HepG2 (cell line): ENCODE measurements around the gene P2RX3. TPM values are rescaled to one million over a fixed set of nuclear protein-coding genes. Genes with fewer than 3 reads are reported as not detected.

Source experiments
- CREM ChIP-seq, 2 experiments: sonication (generic) in 1 of 2; formaldehyde crosslinking in 1 of 2; IDR thresholded peaks; 2 replicates each; pipeline versions ENCODE4 v1.4.0 to v1.6.1; 2016 to 2020; ENCODE audit warnings: antibody characterized with exemption in 1 of 2, mild to moderate bottlenecking in 1 of 2, missing genetic modification reagents in 1 of 2
- DMTF1 ChIP-seq: sonication (generic); formaldehyde crosslinking; IDR thresholded peaks from 2 replicates; pipeline ENCODE4 v1.4.0; 2020; ENCODE audit warnings: mild to moderate bottlenecking, missing genetic modification reagents
- DR1 ChIP-seq: sonication (generic); formaldehyde crosslinking; IDR thresholded peaks from 2 replicates; pipeline ENCODE4 v1.8.0; 2021; ENCODE audit warnings: mild to moderate bottlenecking, missing genetic modification reagents, inconsistent platforms
- FOXC1 ChIP-seq: sonication (generic); formaldehyde crosslinking; IDR thresholded peaks from 2 replicates; pipeline ENCODE4 v1.8.0; 2022; ENCODE audit warnings: mild to moderate bottlenecking, missing genetic modification reagents, borderline replicate concordance
- HNF1A ChIP-seq, 2 experiments: sonication (generic) in 1 of 2; formaldehyde crosslinking in 1 of 2; IDR thresholded peaks; 2 replicates each; pipeline versions ENCODE4 v1.4.0 to v1.6.1; 2016 to 2020; ENCODE audit warnings: borderline replicate concordance in 1 of 2, low read depth in 1 of 2, mild to moderate bottlenecking in 1 of 2, missing genetic modification reagents in 1 of 2
- HNRNPL ChIP-seq: fragments of 200-400 bp; formaldehyde crosslinking; IDR thresholded peaks from 2 replicates; pipeline ENCODE4 v1.6.1; 2017; ENCODE audit warnings: mild to moderate bottlenecking, low read depth, low read length
- MBD4 ChIP-seq: IDR thresholded peaks from 2 replicates; pipeline ENCODE4 v1.6.1; 2012; ENCODE audit warnings: low read length, inconsistent platforms, borderline replicate concordance
- NKX3-1 ChIP-seq: sonication (generic); formaldehyde crosslinking; IDR thresholded peaks from 2 replicates; pipeline ENCODE4 v1.5.0; 2020; ENCODE audit warnings: missing genetic modification reagents
- SIN3A ChIP-seq: IDR thresholded peaks from 2 replicates; pipeline ENCODE4 v1.6.1; 2011; ENCODE audit warnings: low read depth, mild to moderate bottlenecking, control low read depth, low read length, borderline replicate concordance
- ZBTB8A ChIP-seq: sonication (generic); formaldehyde crosslinking; IDR thresholded peaks from 2 replicates; pipeline ENCODE4 v1.4.0; 2020; ENCODE audit warnings: mild to moderate bottlenecking, low read depth, missing genetic modification reagents, borderline replicate concordance
- ZNF142 ChIP-seq: sonication (generic); formaldehyde crosslinking; IDR thresholded peaks from 2 replicates; pipeline ENCODE4 v1.4.0; 2020; ENCODE audit warnings: missing genetic modification reagents
- ZNF274 ChIP-seq: sonication (generic); formaldehyde crosslinking; IDR thresholded peaks from 2 replicates; pipeline ENCODE4 v1.5.1; 2020; ENCODE audit warnings: mild to moderate bottlenecking, missing genetic modification reagents
- ZSCAN20 ChIP-seq: sonication (generic); formaldehyde crosslinking; IDR thresholded peaks from 2 replicates; pipeline ENCODE4 v1.4.0; 2020; ENCODE audit warnings: missing genetic modification reagents, mild to moderate bottlenecking, borderline replicate concordance
- polyA plus RNA-seq, 8 experiments: library from polyadenylated mRNA; depleted of rRNA in 3 of 8; stranded (reverse) in 7 of 8; unstranded in 1 of 8; fragments of >200 nt; fragmentation: Illumina TruSeq in 4 of 8; extraction: Trizol in 4 of 8; gene quantifications; 2 replicates each; pipeline versions ENCODE4 v1.2.1 to v1.2.3, GENCODE V29; 2011 to 2016; ENCODE audit warnings: low read depth in 4 of 8, missing spikeins in 1 of 8, mixed read lengths in 1 of 8; ENCODE audit not compliant: insufficient read depth in 1 of 8
- total RNA-seq, 5 experiments: library from RNA; depleted of rRNA; stranded (reverse); fragments of >200 nt; fragmentation: Illumina TruSeq; extraction: Trizol; gene quantifications; 2 replicates each; pipeline ENCODE4 v1.2.3, GENCODE V29; 2016; ENCODE audit warnings: low read depth in 1 of 5

The P2RX3 gene
- total and polyA plus RNA-seq, 2 of the 13 experiments (the other 11 are each of a cell fraction or from before 2014, with no cell fraction given), result 0.08 TPM; not detected in 1

GRCh38 chr11:57335343-57336110 lies 2.6 kb upstream of the P2RX3 start, which contains the start of gene SSRP1 (continued):
- no peak for TF ChIP-seq ZNF142 (CRISPR knock-in tag)
- TF ChIP-seq HNF1A (IDR thresholded peaks at IDR 0.05; ENCODE audit: low read depth), result no peak
- no peak for TF ChIP-seq HNF1A (CRISPR knock-in tag; IDR thresholded peaks at IDR 0.05; ENCODE audit: borderline replicate concordance)
- TF ChIP-seq ZBTB8A (CRISPR knock-in tag), result no peak
- TF ChIP-seq NKX3-1 (CRISPR knock-in tag), result no peak
- peak; percentile 80; the same call in 1 of the 2 replicates for TF ChIP-seq ZNF274 (CRISPR knock-in tag)
- TF ChIP-seq MBD4, result no peak
- no peak for TF ChIP-seq DMTF1 (CRISPR knock-in tag)
- no peak; the same call in 1 of the 2 replicates for TF ChIP-seq DR1 (CRISPR knock-in tag)
- TF ChIP-seq FOXC1 (CRISPR knock-in tag), result no peak
- TF ChIP-seq HNRNPL, result no peak
- peak; percentile 59; the same call in 1 of the 2 replicates for TF ChIP-seq SIN3A
- TF ChIP-seq CREM (IDR thresholded peaks at IDR 0.05), result 0 out of 2 replicates have a peak, but pooled peaks have one; percentile 35
- no peak for TF ChIP-seq CREM (CRISPR knock-in tag; IDR thresholded peaks at IDR 0.05)
- no peak for TF ChIP-seq ZSCAN20 (CRISPR knock-in tag)
